ENCODE measurements around the gene PON3.

The PON3 gene

GRCh38 chr7:95309951-95310350 lies 86.2 kb downstream of the PON3 start:
- no peaks in the 10 kb centered on the region for H3K9me3 Mint-ChIP-seq
- H3K27me3 Mint-ChIP-seq, result peaks cover 4% of the 10 kb centered on the region
- no peak overlapping the region for H3K4me3 Mint-ChIP-seq
- H3K4me1 Mint-ChIP-seq, result no peaks in the 10 kb centered on the region
- no peak overlapping the region for H3K27ac Mint-ChIP-seq
- no peaks in the 10 kb centered on the region for H3K36me3 Mint-ChIP-seq
